Transverse colon (tissue), 4 donors: ENCODE results near the gene CA6.

Source experiments
- CTCF ChIP-seq, 5 experiments: fragments of 200-600 bp in 3 of 5; fragments of 450-650 bp in 2 of 5; sonication (generic) in 3 of 5; IDR thresholded peaks; 1 replicate in 2 of 5; 2 replicates in 3 of 5; pipeline ENCODE4 v1.5.1; 2016 to 2017; ENCODE audit warnings: antibody characterized with exemption in 5 of 5, inconsistent platforms in 3 of 5, mild to moderate bottlenecking in 2 of 5, moderate library complexity in 1 of 5
- EP300 ChIP-seq: sonication (generic); formaldehyde crosslinking; IDR thresholded peaks from one replicate; pipeline ENCODE4 v1.6.1; 2017; ENCODE audit warnings: antibody characterized with exemption, low read depth
- POLR2A ChIP-seq: fragments of 450-650 bp; IDR thresholded peaks from one replicate; pipeline ENCODE4 v1.6.1; 2016; ENCODE audit warnings: antibody characterized with exemption, mild to moderate bottlenecking, moderate library complexity
- POLR2AphosphoS5 ChIP-seq, 3 donors: sonication (generic); formaldehyde crosslinking; IDR thresholded peaks; one replicate each; pipeline ENCODE4 v1.6.1; 2016; ENCODE audit warnings: antibody characterized with exemption in 3 of 3

- TF ChIP-seq POLR2A (no peak), CTCF (IDR thresholded peaks at IDR 0.05) (no peak), POLR2AphosphoS5 (IDR thresholded peaks at IDR 0.05) (no peak), EP300 (no peak)
These were observed 25.2 kb downstream of the CA6 start for GRCh38 chr1:8970870-8971337.
